Thyroid gland (tissue), 4 donors: ENCODE data around the gene SPRING1.

Experiments used
- POLR2A ChIP-seq, 2 donors: fragments of 450-650 bp; IDR thresholded peaks; one replicate each; pipeline ENCODE4 v1.6.1; 2017; ENCODE audit warnings: antibody characterized with exemption in 2 of 2, mild to moderate bottlenecking in 2 of 2, moderate library complexity in 1 of 2
- TF ChIP-seq, protein P1 (sequence below), 6 experiments: fragments of 200-600 bp in 3 of 6; fragments of 450-650 bp in 3 of 6; sonication (generic) in 3 of 6; IDR thresholded peaks; one replicate each; pipeline ENCODE4 v1.5.1; 2016 to 2019; ENCODE audit warnings: antibody characterized with exemption in 6 of 6, mild to moderate bottlenecking in 2 of 6, inconsistent platforms in 1 of 6, moderate library complexity in 1 of 6

DNA sequence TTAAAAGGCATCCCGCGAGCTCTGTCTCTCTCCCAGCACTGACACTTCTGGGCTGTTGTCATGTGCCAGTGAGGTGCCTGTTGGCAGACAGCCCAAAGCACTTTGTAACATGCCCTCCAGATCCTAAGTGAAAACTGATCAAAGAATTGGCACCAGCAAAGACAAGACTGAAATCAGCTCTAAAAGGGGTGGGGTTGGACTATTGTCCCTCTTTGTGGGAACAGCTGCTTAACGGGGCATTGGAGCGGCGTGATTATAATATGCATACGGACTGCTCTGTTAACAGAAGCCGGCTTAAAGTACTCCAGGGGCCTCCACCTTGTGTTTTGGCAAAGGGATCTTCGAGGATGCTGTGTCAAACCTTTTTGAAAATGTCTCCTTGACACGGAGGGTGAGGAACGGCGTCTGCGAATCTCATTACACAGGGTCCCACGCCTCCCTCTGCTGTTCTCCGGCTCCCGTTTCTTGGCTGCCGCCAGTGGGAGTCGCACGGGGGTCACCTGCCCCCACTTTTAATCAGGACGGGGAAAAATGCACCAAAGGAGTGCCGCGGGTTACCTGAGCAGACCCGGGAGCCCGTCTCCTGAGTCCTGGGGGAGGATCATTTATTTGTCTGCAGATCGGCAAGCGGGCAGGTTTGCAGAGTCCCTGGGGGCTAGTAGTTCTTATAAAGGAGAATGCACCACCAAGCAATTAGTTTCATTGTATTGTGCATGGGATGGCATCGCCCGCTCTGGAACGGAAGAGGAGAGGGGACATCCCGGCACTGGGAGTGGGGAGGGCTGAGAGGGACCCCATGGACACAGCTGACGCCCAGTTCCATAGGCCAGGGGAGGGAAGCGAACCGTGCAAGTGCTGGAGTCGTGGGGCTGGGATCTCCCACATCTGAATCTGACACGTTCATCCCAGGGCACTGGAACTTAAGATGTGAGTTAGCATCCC is 44.3 kb downstream of the SPRING1 start:
- TF ChIP-seq, protein P1, sequence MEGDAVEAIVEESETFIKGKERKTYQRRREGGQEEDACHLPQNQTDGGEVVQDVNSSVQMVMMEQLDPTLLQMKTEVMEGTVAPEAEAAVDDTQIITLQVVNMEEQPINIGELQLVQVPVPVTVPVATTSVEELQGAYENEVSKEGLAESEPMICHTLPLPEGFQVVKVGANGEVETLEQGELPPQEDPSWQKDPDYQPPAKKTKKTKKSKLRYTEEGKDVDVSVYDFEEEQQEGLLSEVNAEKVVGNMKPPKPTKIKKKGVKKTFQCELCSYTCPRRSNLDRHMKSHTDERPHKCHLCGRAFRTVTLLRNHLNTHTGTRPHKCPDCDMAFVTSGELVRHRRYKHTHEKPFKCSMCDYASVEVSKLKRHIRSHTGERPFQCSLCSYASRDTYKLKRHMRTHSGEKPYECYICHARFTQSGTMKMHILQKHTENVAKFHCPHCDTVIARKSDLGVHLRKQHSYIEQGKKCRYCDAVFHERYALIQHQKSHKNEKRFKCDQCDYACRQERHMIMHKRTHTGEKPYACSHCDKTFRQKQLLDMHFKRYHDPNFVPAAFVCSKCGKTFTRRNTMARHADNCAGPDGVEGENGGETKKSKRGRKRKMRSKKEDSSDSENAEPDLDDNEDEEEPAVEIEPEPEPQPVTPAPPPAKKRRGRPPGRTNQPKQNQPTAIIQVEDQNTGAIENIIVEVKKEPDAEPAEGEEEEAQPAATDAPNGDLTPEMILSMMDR (IDR thresholded peaks at IDR 0.05), result no peak
- no peak for TF ChIP-seq POLR2A (IDR thresholded peaks at IDR 0.05)
